HG03097 (cell line): ENCODE data around the gene CDS2.

ENCODE experiments used
- ATAC-seq: cut with Tn5 transposase; IDR thresholded peaks from one replicate; pipeline ENCODE4 v1.9.1; 2021; ENCODE audit not compliant: unreplicated experiment, low FRiP score

CDS2 gene

GRCh38 chr20:5177071-5177470 is 50.3 kb downstream of the CDS2 start:
- no peak for ATAC-seq

DNA sequence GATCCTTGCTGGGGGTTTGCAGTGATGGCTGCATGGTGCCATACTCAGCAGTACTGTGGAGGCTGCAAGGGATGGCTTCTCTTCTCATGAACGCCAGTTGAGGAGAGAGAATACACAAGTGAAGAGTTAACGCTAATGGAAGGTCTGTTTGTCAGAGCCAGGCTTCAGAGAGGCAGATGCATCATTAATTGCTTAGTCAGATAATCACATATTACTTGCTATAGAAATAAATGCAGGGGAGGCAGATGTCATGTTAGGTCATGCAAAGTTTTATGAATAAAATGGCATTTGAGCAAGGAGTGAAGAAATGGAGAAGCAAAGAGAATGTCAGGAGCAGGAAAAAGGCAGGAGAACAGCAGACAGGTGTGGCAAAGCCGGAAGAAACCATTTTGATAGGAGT is 51.2 kb downstream of the CDS2 start:
- ATAC-seq = no peak

DNA sequence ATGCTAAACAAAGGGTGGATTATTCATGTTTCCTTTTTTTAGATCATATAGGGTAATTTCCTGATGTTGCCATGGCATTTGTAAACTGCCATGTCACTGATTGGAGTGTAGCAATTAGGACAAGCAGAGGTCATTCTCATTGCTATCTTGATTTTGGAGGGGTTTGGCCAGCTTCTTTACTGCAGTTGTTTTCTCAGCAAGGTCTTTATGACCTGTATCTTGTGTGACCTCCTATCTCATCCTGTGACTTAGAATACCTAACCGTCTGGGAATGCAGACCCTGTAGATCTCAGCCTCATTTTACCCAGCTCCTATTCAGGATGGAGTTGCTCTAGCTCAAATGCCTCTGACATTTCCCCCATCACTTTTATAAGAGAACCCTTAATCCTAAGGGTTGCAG is 53.6 kb downstream of the CDS2 start:
- no peak for ATAC-seq

GRCh38 chr20:5180933-5181332 is 54.1 kb downstream of the CDS2 start:
- ATAC-seq = no peak

DNA sequence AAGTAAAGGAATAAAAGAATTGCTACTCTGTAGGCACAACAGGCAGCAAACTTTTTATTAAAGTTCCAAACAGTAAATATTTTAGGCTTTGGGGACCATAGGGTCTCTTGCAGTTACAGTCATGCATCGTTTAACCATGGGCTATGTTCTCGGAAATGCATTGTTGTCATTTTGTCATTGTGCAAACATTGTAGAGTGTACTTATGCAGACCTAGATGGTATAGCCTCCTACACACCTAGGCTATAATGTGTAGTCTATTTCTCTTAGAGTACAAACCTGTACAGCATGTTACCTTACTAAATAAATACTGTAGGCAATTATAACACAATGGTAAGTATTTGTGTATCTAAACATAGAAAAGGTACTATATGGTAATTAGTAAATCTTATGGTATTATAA is 54.7 kb downstream of the CDS2 start:
- no peak for ATAC-seq

DNA sequence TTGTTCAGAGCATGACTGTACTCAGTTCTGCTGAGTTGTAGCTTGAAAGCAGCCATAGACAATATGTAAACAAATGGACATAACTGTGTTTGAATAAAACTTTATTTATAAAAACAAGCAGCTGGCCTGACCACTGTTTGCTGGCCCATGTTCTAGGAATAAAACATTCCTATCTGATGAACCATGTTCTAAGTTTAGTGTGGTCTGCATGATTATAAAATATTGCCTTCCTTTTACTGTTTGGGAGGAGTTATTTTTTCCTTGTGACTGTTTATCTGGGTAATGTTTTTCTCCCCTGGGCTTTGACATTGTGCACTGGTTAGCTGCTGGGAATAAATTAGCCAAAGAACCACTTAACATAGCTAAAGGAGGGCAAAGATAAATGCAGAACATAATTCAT is 55.1 kb downstream of the CDS2 start:
- ATAC-seq = no peak

DNA sequence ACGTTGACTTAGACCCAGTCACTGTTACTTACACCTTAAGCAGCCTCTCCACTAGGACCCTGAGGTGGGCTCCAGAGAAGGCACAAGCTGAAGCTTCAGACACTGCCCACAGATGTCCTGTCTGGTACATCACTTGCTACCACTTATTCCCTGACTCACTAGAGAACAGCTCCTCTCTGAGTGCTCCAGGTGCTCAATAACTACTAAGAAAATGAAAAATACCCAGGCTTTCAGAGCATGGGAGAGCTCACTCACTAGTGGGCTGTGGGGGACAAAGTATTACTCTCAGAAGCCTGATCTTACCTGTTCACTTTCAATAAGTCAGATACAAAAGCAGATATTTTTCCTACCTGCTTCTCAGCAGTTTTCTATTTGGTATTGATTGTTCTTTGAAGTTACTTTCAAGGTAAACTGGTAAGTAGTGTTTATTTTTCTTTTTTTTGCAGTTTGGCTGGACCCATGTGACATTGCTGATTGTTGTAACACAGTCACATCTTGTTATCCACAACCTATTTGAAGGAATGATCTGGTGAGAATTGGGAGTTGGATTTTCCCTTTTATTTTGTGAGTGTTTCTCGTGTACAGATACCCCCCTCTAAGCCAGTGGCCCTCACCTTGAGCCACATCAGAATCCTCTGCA is 55.9 kb downstream of the CDS2 start:
- no peak for ATAC-seq

DNA sequence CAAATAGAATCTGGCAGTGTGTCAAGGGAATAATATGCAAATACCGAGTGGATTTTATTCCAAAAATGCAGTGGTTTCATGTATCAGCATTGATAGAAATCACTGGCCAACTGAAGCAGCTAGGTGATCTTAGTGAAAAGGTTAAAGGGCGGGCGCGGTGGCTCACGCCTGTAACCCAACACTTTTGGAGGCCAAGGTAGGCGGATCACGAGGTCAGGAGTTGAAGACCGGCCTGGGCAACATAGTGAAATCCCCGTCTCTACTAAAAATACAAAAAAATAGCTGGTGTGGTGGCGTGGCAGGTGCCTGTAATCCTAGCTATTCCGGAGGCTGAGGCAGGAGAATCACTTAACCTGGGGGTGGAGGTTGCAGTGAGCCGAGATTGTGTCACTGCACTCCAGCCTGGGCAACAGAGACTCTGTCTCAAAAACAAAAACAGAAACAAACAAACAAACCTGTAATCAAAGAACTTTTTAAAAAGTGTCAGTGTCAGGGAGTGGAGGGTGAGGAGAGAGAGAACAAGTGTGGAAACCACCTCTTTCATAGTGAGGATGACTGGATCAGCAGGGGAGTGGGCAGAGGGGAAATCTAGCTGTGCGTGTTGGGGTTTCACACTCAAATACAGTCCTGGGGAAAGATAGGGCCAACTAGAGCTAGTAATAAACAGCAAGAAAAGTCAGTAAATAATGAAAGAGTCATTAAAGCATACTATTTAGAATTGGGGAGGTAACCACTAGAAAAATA is 57.1 kb downstream of the CDS2 start:
- ATAC-seq = no peak

DNA sequence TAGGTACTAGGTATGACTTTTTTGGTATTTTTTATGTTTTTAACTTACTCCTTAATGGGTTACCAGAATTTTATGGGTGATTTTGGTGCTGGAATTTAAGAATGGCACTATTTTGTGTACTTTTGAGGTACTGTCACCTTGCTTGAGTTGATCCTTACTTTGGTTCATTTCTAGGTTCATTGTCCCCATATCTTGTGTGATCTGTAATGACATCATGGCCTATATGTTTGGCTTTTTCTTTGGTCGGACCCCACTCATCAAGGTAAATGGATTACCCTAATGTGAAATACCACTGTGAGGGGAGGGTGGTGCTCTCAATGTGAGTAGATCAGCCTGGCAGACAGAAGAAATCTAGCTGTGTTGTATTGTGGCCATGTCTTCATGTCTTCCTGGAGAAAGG is 57.9 kb downstream of the CDS2 start:
- ATAC-seq = no peak

DNA sequence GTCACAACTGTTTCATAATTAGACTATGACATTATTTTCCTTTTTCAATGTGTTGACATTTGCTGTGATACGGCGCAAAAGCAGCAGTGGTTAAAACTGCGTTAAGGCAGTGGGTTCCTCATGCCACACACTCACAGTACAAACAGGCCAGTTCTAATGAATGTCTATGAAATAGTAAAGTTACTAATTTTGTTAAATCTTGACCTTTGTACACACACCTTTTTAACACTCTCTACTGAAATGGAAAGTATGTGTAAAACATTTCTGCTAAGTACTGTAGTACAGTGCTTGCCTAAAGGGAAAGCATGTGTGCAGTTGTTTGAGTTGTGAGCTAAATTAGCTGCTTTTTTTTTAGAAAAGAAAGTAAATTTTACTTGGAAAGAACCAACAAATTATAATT is 60.3 kb downstream of the CDS2 start:
- ATAC-seq = no peak

DNA sequence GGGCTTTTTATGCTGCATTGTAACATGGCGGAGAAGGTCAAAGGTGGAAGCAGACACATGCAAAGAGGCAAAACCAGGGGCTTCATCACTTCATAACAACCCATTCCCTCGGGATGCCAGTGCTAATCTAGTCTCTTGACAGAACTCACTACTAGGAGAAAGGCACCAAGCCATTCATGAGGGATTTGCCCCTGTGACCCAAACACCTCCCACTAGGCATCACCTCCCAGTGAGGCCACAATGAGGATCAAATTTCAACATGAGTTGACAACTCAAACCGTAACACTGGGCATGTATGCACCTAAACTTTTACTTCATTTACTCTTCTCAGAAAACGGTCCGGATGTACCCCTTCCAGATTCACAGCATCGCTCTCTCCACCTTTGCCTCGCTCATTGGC is 61.9 kb downstream of the CDS2 start:
- ATAC-seq = no peak

DNA sequence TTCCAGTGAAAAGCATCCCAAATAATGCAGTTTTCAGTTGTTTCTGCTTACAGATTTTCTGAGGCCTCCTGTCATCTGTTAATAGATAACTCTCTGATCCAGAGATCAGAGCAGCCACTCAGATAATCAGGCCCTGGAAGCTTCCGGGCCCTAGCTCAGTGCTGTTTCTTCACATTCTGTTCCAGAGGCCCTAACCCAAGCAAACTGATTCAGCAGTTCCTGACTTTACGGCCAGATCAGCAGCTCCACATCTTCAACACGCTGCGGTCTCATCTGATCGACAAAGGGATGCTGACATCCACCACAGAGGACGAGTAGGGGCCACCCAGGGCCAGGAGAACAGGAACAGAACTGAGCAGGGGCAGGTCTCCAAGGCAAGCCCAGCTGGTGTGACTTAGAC is 63.1 kb downstream of the CDS2 start:
- no peak for ATAC-seq

DNA sequence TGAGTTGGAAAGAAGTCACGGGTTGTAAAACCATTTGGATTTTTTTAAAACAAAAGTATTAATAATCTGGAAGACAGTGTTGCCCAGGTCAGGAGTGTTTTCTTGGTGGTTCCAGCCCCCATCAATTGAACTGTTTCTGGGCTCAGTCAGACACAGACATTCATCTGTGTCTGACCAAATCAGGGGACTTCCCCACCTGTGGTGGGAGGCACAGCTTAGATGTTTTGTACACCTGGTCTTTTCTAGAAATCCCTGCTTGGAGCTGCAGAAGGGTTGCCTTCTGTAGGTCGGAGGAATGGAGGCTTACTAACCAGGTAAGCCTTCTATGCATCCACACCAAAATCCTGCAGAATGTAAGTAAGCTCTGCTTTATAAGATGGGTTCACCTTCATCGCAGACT is 63.6 kb downstream of the CDS2 start:
- ATAC-seq = no peak

GRCh38 chr20:5191829-5192569 is 65.2 kb downstream of the CDS2 start:
- ATAC-seq = no peak

DNA sequence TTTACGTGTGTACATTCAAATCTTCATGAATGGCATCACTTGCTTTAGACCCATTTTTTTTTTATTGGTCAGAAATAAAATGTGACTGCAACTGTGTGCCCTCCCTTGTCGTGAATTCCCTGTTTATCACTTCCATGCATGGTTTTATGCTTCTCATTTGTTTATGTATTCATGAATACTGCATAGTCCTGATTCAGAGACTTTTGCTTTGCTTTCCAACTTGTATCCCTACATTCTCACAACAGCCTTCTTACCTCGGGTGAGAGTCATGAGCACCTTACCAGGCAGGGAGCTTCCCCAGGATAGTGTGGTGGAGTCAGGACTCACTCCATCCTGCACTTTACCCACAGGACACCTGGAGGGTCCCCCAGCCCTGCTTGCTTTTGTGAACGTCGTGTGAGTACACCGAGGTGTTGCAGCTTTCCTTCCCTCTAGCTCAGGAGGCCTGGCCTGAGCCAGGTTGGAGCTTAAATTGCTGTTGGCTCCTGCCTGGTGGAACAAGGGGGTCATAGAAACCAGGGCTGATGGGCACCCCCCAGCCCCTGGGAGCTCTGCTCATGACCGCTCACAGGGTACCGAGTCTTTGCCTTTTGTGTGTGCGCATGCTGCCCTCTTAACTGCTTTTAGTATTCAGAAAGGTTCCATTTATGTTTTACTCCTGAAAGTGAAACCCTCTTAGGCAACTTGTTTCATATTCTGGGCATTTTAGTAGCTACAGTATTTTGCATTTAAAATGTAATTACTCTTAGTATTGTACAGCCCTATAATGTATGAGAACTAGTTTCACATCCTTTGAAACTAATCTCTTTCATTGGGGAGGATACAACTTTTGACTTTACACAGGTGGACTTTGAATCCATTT is 66.0 kb downstream of the CDS2 start:
- no peak for ATAC-seq

DNA sequence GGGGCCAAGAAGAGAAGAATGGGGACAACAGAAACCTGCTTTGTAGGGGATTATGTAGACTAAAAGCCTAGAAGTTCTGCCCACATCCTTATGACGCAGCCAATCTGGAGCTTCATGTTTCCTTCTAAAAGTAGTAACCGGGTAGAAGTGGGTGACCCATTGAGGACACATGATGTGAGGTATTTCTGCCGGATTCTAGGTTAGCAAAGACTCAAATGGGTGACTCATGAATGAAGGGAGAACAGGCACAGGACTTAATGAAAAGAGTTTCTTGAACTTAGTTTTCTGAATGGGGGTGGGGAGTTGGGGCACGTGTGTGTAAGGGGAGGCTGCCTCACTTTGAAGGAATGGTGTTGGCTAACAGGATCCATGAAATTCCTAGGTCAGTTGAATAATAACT is 68.8 kb downstream of the CDS2 start:
- no peak for ATAC-seq

- ATAC-seq = no peak
Measured at GRCh38 chr20:5196149-5196548, 69.3 kb downstream of the CDS2 start.

DNA sequence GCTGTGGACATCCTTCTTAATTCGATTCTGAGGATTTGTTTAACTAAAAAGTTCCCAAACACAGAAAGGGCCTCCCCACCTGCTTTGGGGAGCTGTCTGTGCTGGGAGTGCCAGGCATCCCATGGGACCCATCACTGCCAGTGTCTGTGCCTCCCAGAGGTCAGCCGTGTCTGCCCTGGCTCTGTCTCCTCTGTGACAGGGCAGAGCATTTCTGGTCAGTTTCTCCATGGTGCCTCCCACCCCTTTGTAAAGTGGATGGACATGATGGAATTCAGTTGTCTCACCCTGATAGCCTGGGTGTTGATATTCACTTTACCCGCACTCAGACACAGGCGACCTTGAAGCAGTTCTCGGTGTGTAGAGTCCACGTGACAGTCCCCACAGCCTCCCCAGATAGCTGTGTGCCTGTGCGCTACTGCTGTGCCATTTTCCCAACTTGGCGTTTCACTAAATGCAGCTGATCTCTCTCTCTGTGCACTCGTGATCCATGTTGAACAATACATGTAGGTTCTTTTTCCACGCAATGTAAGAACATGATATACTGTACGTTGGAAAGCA is 70.5 kb downstream of the CDS2 start:
- ATAC-seq = no peak

GRCh38 chr20:5197847-5198650 is 71.2 kb downstream of the CDS2 start:
- ATAC-seq = no peak

- ATAC-seq = no peak
Measured at GRCh38 chr20:5198651-5198924, 71.8 kb downstream of the CDS2 start.
